Vagina (tissue), 2 donors: Measurements from ENCODE around the gene CXCL16. TPM values are rescaled to one million over a fixed set of nuclear protein-coding genes. Genes with fewer than 3 reads are reported as not detected.
"Not testable (repeated sequence)": the region's sequence is repeated elsewhere in the genome, so short reads cannot be mapped to it uniquely, and the experiment has no call there.

Experiments used
- DNase-seq, 2 donors: peaks; one replicate each; pipeline ENCODE4 v3.0.0-alpha.2; 2017; ENCODE audit errors: extremely low spot score in 2 of 2
- H3K27ac ChIP-seq: fragments of 200-600 bp; sonication (generic); one replicate; pipeline ENCODE4 v1.5.1; 2019
- H3K27me3 ChIP-seq: fragments of 200-600 bp; sonication (generic); one replicate; pipeline ENCODE4 v1.5.1; 2019
- H3K36me3 ChIP-seq, 2 donors: fragments of 200-600 bp; sonication (generic); one replicate each; pipeline ENCODE4 v1.5.1; 2017 to 2019
- H3K4me1 ChIP-seq: fragments of 200-600 bp; sonication (generic); one replicate; pipeline ENCODE4 v1.5.1; 2019
- H3K4me3 ChIP-seq, 2 donors: fragments of 200-600 bp; sonication (generic); 1 replicate in 1 of 2; 2 replicates in 1 of 2; pipeline ENCODE4 v1.5.1; 2016 to 2019
- H3K9me3 ChIP-seq: fragments of 200-600 bp; sonication (generic); one replicate; pipeline ENCODE4 v1.5.1; 2019
- CTCF ChIP-seq, 3 experiments: fragments of 450-650 bp in 2 of 3; fragments of 200-600 bp in 1 of 3; sonication (generic) in 1 of 3; IDR thresholded peaks; one replicate each; pipeline ENCODE4 v1.5.1; 2017 to 2019; ENCODE audit warnings: antibody characterized with exemption in 3 of 3, mild to moderate bottlenecking in 2 of 3, moderate library complexity in 2 of 3
- POLR2A ChIP-seq, 2 donors: fragments of 450-650 bp; IDR thresholded peaks; one replicate each; pipeline ENCODE4 v1.6.1; 2017; ENCODE audit warnings: antibody characterized with exemption in 2 of 2, mild to moderate bottlenecking in 2 of 2, moderate library complexity in 2 of 2
- POLR2AphosphoS5 ChIP-seq, 2 donors: sonication (generic); formaldehyde crosslinking; IDR thresholded peaks; one replicate each; pipeline ENCODE4 v1.9.0; 2017; ENCODE audit warnings: antibody characterized with exemption in 2 of 2, mild to moderate bottlenecking in 2 of 2, low read depth in 1 of 2; ENCODE audit not compliant: insufficient read depth in 1 of 2
- intact Hi-C: fragments of 100-400 bp; cut with DNase I; formaldehyde crosslinking; loops from one replicate; pipeline ENCODE4 v1.15.1; 2023
- total RNA-seq: library from RNA; depleted of rRNA; stranded (reverse); fragments of >200 nt; gene quantifications from one replicate; pipeline ENCODE4 v1.2.3, GENCODE V29; 2016

The CXCL16 gene
- total RNA-seq, 1 donor from 2014 or later: 6.4 TPM

GRCh38 chr17:4708436-4708835 is 31.3 kb downstream of the CXCL16 start:
- intact Hi-C loops: no loop called here
- Histone ChIP-seq H3K36me3 (no peaks in the 10 kb centered on the region), H3K4me1 (peaks cover 32% of the 10 kb centered on the region), H3K9me3 (no peaks in the 10 kb centered on the region), H3K4me3 (no peak overlapping the region), H3K27me3 (no peaks in the 10 kb centered on the region), H3K27ac (no peak overlapping the region)
- DNase-seq: no peak
- TF ChIP-seq POLR2AphosphoS5 (IDR thresholded peaks at IDR 0.05; ENCODE audit: insufficient read depth in 1 of 2, low read depth in 1 of 2) (no peak), CTCF (IDR thresholded peaks at IDR 0.05) (no peak), POLR2A (IDR thresholded peaks at IDR 0.05) (no peak)

- H3K4me3 ChIP-seq: no peak overlapping the region
- no peak for DNase-seq
- TF ChIP-seq CTCF (IDR thresholded peaks at IDR 0.05) (no peak), POLR2A (IDR thresholded peaks at IDR 0.05) (no peak), POLR2AphosphoS5 (IDR thresholded peaks at IDR 0.05; ENCODE audit: insufficient read depth in 1 of 2, low read depth in 1 of 2) (no peak)
- no peaks in the 10 kb centered on the region for H3K36me3 ChIP-seq
- no peak overlapping the region for H3K27ac ChIP-seq
- intact Hi-C loops: no loop called here
- no peaks in the 10 kb centered on the region for H3K9me3 ChIP-seq
- H3K27me3 ChIP-seq: no peaks in the 10 kb centered on the region
- H3K4me1 ChIP-seq: peaks cover 32% of the 10 kb centered on the region
These were observed 33.6 kb downstream of the CXCL16 start for GRCh38 chr17:4706121-4706520.

- no peak for TF ChIP-seq POLR2AphosphoS5 (IDR thresholded peaks at IDR 0.05; ENCODE audit: insufficient read depth in 1 of 2, low read depth in 1 of 2)
- no peak for TF ChIP-seq CTCF (IDR thresholded peaks at IDR 0.05)
- TF ChIP-seq POLR2A (IDR thresholded peaks at IDR 0.05): no peak
- Histone ChIP-seq H3K27me3 (no peaks in the 10 kb centered on the region), H3K27ac (no peak overlapping the region), H3K9me3 (no peaks in the 10 kb centered on the region), H3K36me3 (no peaks in the 10 kb centered on the region), H3K4me3 (no peak overlapping the region), H3K4me1 (peaks cover 26% of the 10 kb centered on the region)
- intact Hi-C loops: no loop called here
- DNase-seq: no peak
These were observed 34.7 kb downstream of the CXCL16 start for GRCh38 chr17:4704991-4705390.

GRCh38 chr17:4704574-4704907 is 35.2 kb downstream of the CXCL16 start:
- Histone ChIP-seq H3K27ac (peak overlapping the region; percentile 82), H3K4me1 (peaks cover 22% of the 10 kb centered on the region), H3K4me3 (peak overlapping the region; percentile 87 to 98)
- H3K27me3 ChIP-seq, H3K9me3 ChIP-seq, H3K36me3 ChIP-seq, intact Hi-C loops, DNase-seq: not testable (repeated sequence)

- intact Hi-C loops: no loop called here
- Histone ChIP-seq H3K4me3 (peak overlapping the region; percentile 87 to 98), H3K36me3 (no peaks in the 10 kb centered on the region), H3K4me1 (peaks cover 17% of the 10 kb centered on the region), H3K27me3 (no peaks in the 10 kb centered on the region), H3K9me3 (no peaks in the 10 kb centered on the region), H3K27ac (peak overlapping the region; percentile 82)
- TF ChIP-seq POLR2AphosphoS5 (IDR thresholded peaks at IDR 0.05; ENCODE audit: insufficient read depth in 1 of 2, low read depth in 1 of 2) (no peak), POLR2A (IDR thresholded peaks at IDR 0.05) (no peak)
- DNase-seq: no peak
These were observed 36.4 kb downstream of the CXCL16 start for GRCh38 chr17:4703330-4703691.

- Histone ChIP-seq H3K27me3 (no peaks in the 10 kb centered on the region), H3K27ac (no peak overlapping the region), H3K36me3 (no peaks in the 10 kb centered on the region), H3K9me3 (no peaks in the 10 kb centered on the region), H3K4me3 (no peak overlapping the region), H3K4me1 (peaks cover 17% of the 10 kb centered on the region)
- TF ChIP-seq POLR2AphosphoS5 (IDR thresholded peaks at IDR 0.05; ENCODE audit: insufficient read depth in 1 of 2, low read depth in 1 of 2): no peak
- no peak for TF ChIP-seq POLR2A (IDR thresholded peaks at IDR 0.05)
- TF ChIP-seq CTCF (IDR thresholded peaks at IDR 0.05): no peak
- intact Hi-C loops: no loop called here
- no peak for DNase-seq
These were observed 38.6 kb downstream of the CXCL16 start for GRCh38 chr17:4701116-4701515.

- peaks cover 17% of the 10 kb centered on the region for H3K4me1 ChIP-seq
- H3K36me3 ChIP-seq, H3K9me3 ChIP-seq, H3K27ac ChIP-seq, DNase-seq, H3K4me3 ChIP-seq, intact Hi-C loops, H3K27me3 ChIP-seq: not testable (repeated sequence)
These were observed 40.2 kb downstream of the CXCL16 start for GRCh38 chr17:4699401-4700056.
